Left ventricle myocardium inferior (tissue), 1 donor: ENCODE results near the gene TRIM17. TPM values are rescaled to one million over a fixed set of nuclear protein-coding genes. Genes with fewer than 3 reads are reported as not detected.

Experiments used
- DNase-seq: peaks from one replicate; pipeline ENCODE4 v3.0.0-alpha.2; 2020
- H3K27ac ChIP-seq: fragments of 200-600 bp; replicated peaks from 2 replicates; pipeline ENCODE4 v1.8.0; 2021
- H3K27me3 ChIP-seq: fragments of 200-600 bp; 2 replicates; pipeline ENCODE4 v1.8.0; 2021; ENCODE audit warnings: low read depth
- H3K36me3 ChIP-seq: fragments of 200-600 bp; 2 replicates; pipeline ENCODE4 v1.8.0; 2021
- H3K4me1 ChIP-seq: fragments of 200-600 bp; 2 replicates; pipeline ENCODE4 v1.8.0; 2021
- H3K4me3 ChIP-seq: fragments of 200-600 bp; 2 replicates; pipeline ENCODE4 v1.8.0; 2021; ENCODE audit warnings: mild to moderate bottlenecking, moderate library complexity
- H3K9me3 ChIP-seq: fragments of 200-600 bp; replicated peaks from 2 replicates; pipeline ENCODE4 v1.8.0; 2021
- CTCF ChIP-seq: fragments of 200-600 bp; IDR thresholded peaks from 2 replicates; pipeline ENCODE4 v1.8.0; 2021; ENCODE audit warnings: antibody characterized with exemption, mild to moderate bottlenecking, borderline replicate concordance
- intact Hi-C: fragments of 100-400 bp; cut with micrococcal nuclease; formaldehyde crosslinking; loops from one replicate; pipeline ENCODE4 v1.11.0; 2022
- total RNA-seq: library from RNA; stranded (reverse); fragmentation: NEBNext Ultra II Directional; extraction: Animal tissue kit (Norgen Biotek cat#: 25700); gene quantifications from one replicate; pipeline ENCODE4 v1.2.1, GENCODE V29; 2021
- donor health status: DM: no; HTN: yes; CAD: no; lungs with severe emphysema.

TRIM17 gene
- total RNA-seq, 1 donor from 2014 or later, result 0.36 TPM

GRCh38 chr1:228400692-228401454, 15.8 kb downstream of the TRIM17 start:
- intact Hi-C loops, result no loop called here
- no peak for TF ChIP-seq CTCF
- peaks cover 54% of the 10 kb centered on the region for H3K36me3 ChIP-seq
- H3K27ac ChIP-seq, result no peak overlapping the region
- H3K9me3 ChIP-seq, result no peaks in the 10 kb centered on the region
- H3K27me3 ChIP-seq, result no peaks in the 10 kb centered on the region
- DNase-seq, result no peak
- H3K4me3 ChIP-seq, result no peak overlapping the region
- H3K4me1 ChIP-seq, result peaks cover 28% of the 10 kb centered on the region

- peaks cover 60% of the 10 kb centered on the region for H3K36me3 ChIP-seq
- intact Hi-C loops, result no loop called here
- TF ChIP-seq CTCF, result no peak
- H3K4me3 ChIP-seq, result no peak overlapping the region
- H3K27ac ChIP-seq, result no peak overlapping the region
- H3K4me1 ChIP-seq, result peaks cover 22% of the 10 kb centered on the region
- DNase-seq, result no peak
- no peaks in the 10 kb centered on the region for H3K9me3 ChIP-seq
- H3K27me3 ChIP-seq, result no peaks in the 10 kb centered on the region
Observed at GRCh38 chr1:228400237-228400651, 16.4 kb downstream of the TRIM17 start.

- Histone ChIP-seq H3K36me3 (peaks cover 65% of the 10 kb centered on the region), H3K27me3 (no peaks in the 10 kb centered on the region), H3K27ac (no peak overlapping the region), H3K9me3 (no peaks in the 10 kb centered on the region), H3K4me1 (peaks cover 16% of the 10 kb centered on the region), H3K4me3 (no peak overlapping the region)
- DNase-seq, result no peak
- no peak for TF ChIP-seq CTCF
- intact Hi-C loops, result no loop called here
Observed at GRCh38 chr1:228399531-228400236, 17.0 kb downstream of the TRIM17 start.

- H3K4me3 ChIP-seq, result no peak overlapping the region
- no peak overlapping the region for H3K27ac ChIP-seq
- TF ChIP-seq CTCF, result no peak
- intact Hi-C loops, result no loop called here
- DNase-seq, result no peak
- H3K4me1 ChIP-seq, result peaks cover 14% of the 10 kb centered on the region
- no peaks in the 10 kb centered on the region for H3K27me3 ChIP-seq
- no peaks in the 10 kb centered on the region for H3K9me3 ChIP-seq
- H3K36me3 ChIP-seq, result peaks cover 73% of the 10 kb centered on the region
Observed at GRCh38 chr1:228398741-228399461, 17.8 kb downstream of the TRIM17 start.

GRCh38 chr1:228397966-228398365, 18.7 kb downstream of the TRIM17 start:
- no peaks in the 10 kb centered on the region for H3K9me3 ChIP-seq
- no peak for TF ChIP-seq CTCF
- H3K36me3 ChIP-seq, result peaks cover 73% of the 10 kb centered on the region
- DNase-seq, result no peak
- intact Hi-C loops, result no loop called here
- H3K4me1 ChIP-seq, result peaks cover 15% of the 10 kb centered on the region
- no peak overlapping the region for H3K27ac ChIP-seq
- no peak overlapping the region for H3K4me3 ChIP-seq
- no peaks in the 10 kb centered on the region for H3K27me3 ChIP-seq
